ENCODE measurements around the gene MCCC2.
"Not testable (repeated sequence)": the region's sequence is repeated elsewhere in the genome, so short reads cannot be mapped to it uniquely, and the experiment has no call there.

The MCCC2 gene

GRCh38 chr5:71663191-71663969 lies 76.2 kb downstream of the MCCC2 start:
- Histone ChIP-seq H3K36me3 (replicated peaks) (no peaks in the 10 kb centered on the region), H3K4me3 (ENCODE audit: low read depth, low read length) (no peak overlapping the region), H3K27ac (no peak overlapping the region), H3K27me3 (replicated peaks) (no peaks in the 10 kb centered on the region)
- DNase-seq = no peak
- no peak for TF ChIP-seq CTCF (IDR thresholded peaks at IDR 0.05; ENCODE audit: low read depth, low read length, missing control alignments)
- in situ Hi-C loops (cut with HindIII; ENCODE audit: low pct_ligation_motif_present, low sequenced_read_pairs) = no loop called here

- H3K27me3 ChIP-seq (replicated peaks); H3K4me3 ChIP-seq (ENCODE audit: low read depth, low read length); H3K36me3 ChIP-seq (replicated peaks); DNase-seq; H3K27ac ChIP-seq; in situ Hi-C loops (cut with HindIII; ENCODE audit: low pct_ligation_motif_present, low sequenced_read_pairs): not testable (repeated sequence)
Measured at GRCh38 chr5:71664615-71665014, 77.5 kb downstream of the MCCC2 start.

GRCh38 chr5:71666321-71666720 lies 79.2 kb downstream of the MCCC2 start:
- no peak for DNase-seq
- H3K36me3 ChIP-seq (replicated peaks) = no peaks in the 10 kb centered on the region
- in situ Hi-C loops (cut with HindIII; ENCODE audit: low pct_ligation_motif_present, low sequenced_read_pairs) = no loop called here
- H3K4me3 ChIP-seq (ENCODE audit: low read depth, low read length) = no peak overlapping the region
- no peak overlapping the region for H3K27ac ChIP-seq
- TF ChIP-seq CTCF (IDR thresholded peaks at IDR 0.05; ENCODE audit: low read depth, low read length, missing control alignments) = no peak
- H3K27me3 ChIP-seq (replicated peaks) = no peaks in the 10 kb centered on the region

GRCh38 chr5:71677977-71678376 lies 90.8 kb downstream of the MCCC2 start:
- Histone ChIP-seq H3K4me3 (ENCODE audit: low read depth, low read length) (no peak overlapping the region), H3K27ac (no peak overlapping the region), H3K36me3 (replicated peaks) (no peaks in the 10 kb centered on the region), H3K27me3 (replicated peaks) (peaks cover 4% of the 10 kb centered on the region)
- in situ Hi-C loops (cut with HindIII; ENCODE audit: low pct_ligation_motif_present, low sequenced_read_pairs) = no loop called here
- no peak for DNase-seq
- no peak for TF ChIP-seq CTCF (IDR thresholded peaks at IDR 0.05; ENCODE audit: low read depth, low read length, missing control alignments)

- DNase-seq = no peak
- no peak overlapping the region for H3K27ac ChIP-seq
- H3K27me3 ChIP-seq (replicated peaks) = peaks cover 2% of the 10 kb centered on the region
- in situ Hi-C loops (cut with HindIII; ENCODE audit: low pct_ligation_motif_present, low sequenced_read_pairs) = no loop called here
- no peak for TF ChIP-seq CTCF (IDR thresholded peaks at IDR 0.05; ENCODE audit: low read depth, low read length, missing control alignments)
- no peak overlapping the region for H3K4me3 ChIP-seq (ENCODE audit: low read depth, low read length)
- H3K36me3 ChIP-seq (replicated peaks) = no peaks in the 10 kb centered on the region
Measured at GRCh38 chr5:71679714-71680113, 92.6 kb downstream of the MCCC2 start.

- H3K27me3 ChIP-seq (replicated peaks) = peaks cover 2% of the 10 kb centered on the region
- DNase-seq = no peak
- H3K36me3 ChIP-seq (replicated peaks) = no peaks in the 10 kb centered on the region
- in situ Hi-C loops (cut with HindIII; ENCODE audit: low pct_ligation_motif_present, low sequenced_read_pairs) = no loop called here
- no peak overlapping the region for H3K27ac ChIP-seq
- no peak for TF ChIP-seq CTCF (IDR thresholded peaks at IDR 0.05; ENCODE audit: low read depth, low read length, missing control alignments)
- no peak overlapping the region for H3K4me3 ChIP-seq (ENCODE audit: low read depth, low read length)
Measured at GRCh38 chr5:71680510-71680909, 93.4 kb downstream of the MCCC2 start.
